IMR-90 (cell line): ENCODE results near the gene LIN37. TPM values are rescaled to one million over a fixed set of nuclear protein-coding genes. Genes with fewer than 3 reads are reported as not detected.

ENCODE experiments used
- ATAC-seq: fragments of 200-7000 bp; cut with Tn5 transposase; 2 replicates; pipeline ENCODE4 v1.9.1; 2020; ENCODE audit warnings: low read depth, mild to moderate bottlenecking, moderate library complexity
- BruUV-seq: library from RNA; stranded (reverse); fragments of 400-500 nt; replicated peaks from 2 replicates; lab custom pipeline; 2021; lab: Mats Ljungman, UMichigan
- CTCF ChIA-PET: fragments of 300-600 bp; formaldehyde crosslinking; extraction: SDS; loops from one replicate; lab custom pipeline; 2021; ENCODE audit warnings: antibody characterized with exemption; lab: Yijun Ruan, JAX
- POLR2A ChIA-PET: fragments of 300-600 bp; sonication (Branson Sonifier 250); formaldehyde crosslinking; loops from one replicate; lab custom pipeline; 2022; ENCODE audit warnings: antibody characterized with exemption; ENCODE audit not compliant: unreplicated experiment; lab: Charles Lee
- DNase-seq: peaks from one replicate; pipeline ENCODE4 v3.0.0; 2013
- H2AFZ ChIP-seq: replicated peaks from 2 replicates; pipeline ENCODE3; 2013; ENCODE audit warnings: low read length, mild to moderate bottlenecking; ENCODE audit not compliant: poor library complexity
- H2AK5ac ChIP-seq: 2 replicates; pipeline ENCODE4 v1.6.1; 2013; ENCODE audit warnings: low read depth, low read length, inconsistent platforms
- H2AK9ac ChIP-seq: replicated peaks from 2 replicates; pipeline ENCODE3; 2013; ENCODE audit warnings: mild to moderate bottlenecking, low read depth, low read length, moderate library complexity; ENCODE audit not compliant: poor library complexity
- H2BK120ac ChIP-seq: 2 replicates; pipeline ENCODE4 v1.6.1; 2013; ENCODE audit warnings: low read depth, low read length, inconsistent platforms
- H2BK15ac ChIP-seq: 3 replicates; pipeline ENCODE4 v1.6.1; 2013; ENCODE audit warnings: low read depth, low read length, inconsistent platforms
- H2BK20ac ChIP-seq: 2 replicates; pipeline ENCODE4 v1.6.1; 2013; ENCODE audit warnings: low read depth, mild to moderate bottlenecking, inconsistent platforms, low read length, moderate library complexity
- H2BK5ac ChIP-seq: 2 replicates; pipeline ENCODE4 v1.6.1; 2013; ENCODE audit warnings: mild to moderate bottlenecking, low read depth, low read length, inconsistent platforms; ENCODE audit not compliant: poor library complexity, severe bottlenecking
- H3K14ac ChIP-seq: replicated peaks from 2 replicates; pipeline ENCODE4 v1.6.1; 2013; ENCODE audit warnings: low read depth, low read length, inconsistent platforms
- H3K18ac ChIP-seq: 2 replicates; pipeline ENCODE4 v1.6.1; 2013; ENCODE audit warnings: low read depth, low read length, control low read depth
- H3K23ac ChIP-seq: 2 replicates; pipeline ENCODE4 v1.6.1; 2013; ENCODE audit warnings: low read depth, low read length, inconsistent platforms
- H3K27ac ChIP-seq: 2 replicates; pipeline ENCODE4 v1.5.1; 2013; ENCODE audit warnings: mild to moderate bottlenecking, control low read depth, low read length; ENCODE audit not compliant: insufficient read depth
- H3K27me3 ChIP-seq: 2 replicates; pipeline ENCODE4 v1.6.1; 2013; ENCODE audit warnings: low read length; ENCODE audit not compliant: control insufficient read depth, insufficient read depth
- H3K36me3 ChIP-seq: 2 replicates; pipeline ENCODE4 v1.6.1; 2013; ENCODE audit warnings: low read length, mixed read lengths; ENCODE audit not compliant: control insufficient read depth, insufficient read depth
- H3K4ac ChIP-seq: 2 replicates; pipeline ENCODE4 v1.6.1; 2013; ENCODE audit warnings: low read depth, low read length, inconsistent platforms
- H3K4me1 ChIP-seq: 2 replicates; pipeline ENCODE4 v1.6.1; 2013; ENCODE audit warnings: low read length, mixed read lengths; ENCODE audit not compliant: control insufficient read depth, insufficient read depth
- H3K4me2 ChIP-seq: 2 replicates; pipeline ENCODE4 v1.6.1; 2013; ENCODE audit warnings: low read depth, mild to moderate bottlenecking, control low read depth, low read length, moderate library complexity
- H3K4me3 ChIP-seq: 2 replicates; pipeline ENCODE4 v1.5.1; 2013; ENCODE audit warnings: low read depth, mild to moderate bottlenecking, control low read depth, low read length, moderate library complexity; ENCODE audit not compliant: insufficient read depth
- H3K56ac ChIP-seq: 2 replicates; pipeline ENCODE4 v1.6.1; 2013; ENCODE audit warnings: low read length, inconsistent platforms; ENCODE audit not compliant: insufficient read depth; ENCODE audit errors: extremely low read depth
- H3K79me1 ChIP-seq, 2 experiments: 2 replicates each; pipeline ENCODE4 v1.6.1; 2013; ENCODE audit warnings: low read length in 2 of 2, inconsistent platforms in 1 of 2, low read depth in 1 of 2
- H3K9ac ChIP-seq: 2 replicates; pipeline ENCODE4 v1.6.1; 2013; ENCODE audit warnings: low read depth, low read length, control low read depth
- H3K9me1 ChIP-seq: 2 replicates; pipeline ENCODE4 v1.6.1; 2013; ENCODE audit warnings: low read length, inconsistent platforms; ENCODE audit not compliant: insufficient read depth
- H3K9me3 ChIP-seq: 2 replicates; pipeline ENCODE4 v1.6.1; 2013; ENCODE audit warnings: low read length; ENCODE audit not compliant: control insufficient read depth, insufficient read depth
- H4K20me1 ChIP-seq: 2 replicates; pipeline ENCODE4 v1.6.1; 2013; ENCODE audit warnings: low read length, inconsistent platforms; ENCODE audit not compliant: insufficient read depth
- H4K5ac ChIP-seq: 2 replicates; pipeline ENCODE4 v1.6.1; 2013; ENCODE audit warnings: mild to moderate bottlenecking, low read depth, low read length, control low read depth
- H4K8ac ChIP-seq, 2 experiments: 2 replicates each; pipeline ENCODE4 v1.6.1; 2013; ENCODE audit warnings: low read depth in 2 of 2, low read length in 2 of 2, control low read depth in 1 of 2, inconsistent platforms in 1 of 2
- H4K91ac ChIP-seq: 2 replicates; pipeline ENCODE4 v1.6.1; 2013; ENCODE audit warnings: low read depth, low read length, inconsistent platforms; ENCODE audit not compliant: insufficient read depth
- BHLHE40 ChIP-seq: fragments of 150-350 bp; IDR thresholded peaks from 2 replicates; pipeline ENCODE4 v1.6.1; 2016; ENCODE audit warnings: mild to moderate bottlenecking, low read depth, low read length
- CEBPB ChIP-seq: IDR thresholded peaks from 2 replicates; pipeline ENCODE4 v1.6.1; 2012; ENCODE audit warnings: low read depth, low read length, improper control_type of control experiment
- CHD1 ChIP-seq: IDR thresholded peaks from 2 replicates; pipeline ENCODE4 v1.6.1; 2012; ENCODE audit warnings: low read depth, low read length, improper control_type of control experiment
- FOS ChIP-seq: fragments of 150-350 bp; IDR thresholded peaks from 2 replicates; pipeline ENCODE4 v1.6.1; 2016; ENCODE audit warnings: low read depth, low read length
- MAZ ChIP-seq: IDR thresholded peaks from 2 replicates; pipeline ENCODE4 v1.6.1; 2012; ENCODE audit warnings: low read depth, mild to moderate bottlenecking, low read length, improper control_type of control experiment, moderate library complexity, borderline replicate concordance
- MXI1 ChIP-seq: IDR thresholded peaks from 2 replicates; pipeline ENCODE4 v1.6.1; 2012; ENCODE audit warnings: low read depth, mild to moderate bottlenecking, low read length, moderate library complexity, borderline replicate concordance
- NFE2L2 ChIP-seq: fragments of 150-350 bp; IDR thresholded peaks from 2 replicates; pipeline ENCODE4 v1.6.1; 2016; ENCODE audit warnings: low read depth, mild to moderate bottlenecking, low read length
- POLR2A ChIP-seq: IDR thresholded peaks from 2 replicates; pipeline ENCODE4 v1.6.1; 2012; ENCODE audit warnings: mild to moderate bottlenecking, low read depth, low read length
- RCOR1 ChIP-seq: IDR thresholded peaks from 2 replicates; pipeline ENCODE4 v1.6.1; 2012; ENCODE audit warnings: mild to moderate bottlenecking, low read length, improper control_type of control experiment; ENCODE audit not compliant: insufficient replicate concordance
- RFX5 ChIP-seq: IDR thresholded peaks from 2 replicates; pipeline ENCODE4 v1.8.0; 2012; ENCODE audit warnings: low read depth, mild to moderate bottlenecking, low read length, moderate library complexity
- SMC3 ChIP-seq: fragments of 150-350 bp; IDR thresholded peaks from 2 replicates; pipeline ENCODE4 v1.6.1; 2016; ENCODE audit warnings: low read depth, mild to moderate bottlenecking, antibody characterized with exemption, low read length, moderate library complexity
- USF2 ChIP-seq: fragments of 150-350 bp; IDR thresholded peaks from 2 replicates; pipeline ENCODE4 v1.6.1; 2017; ENCODE audit warnings: mild to moderate bottlenecking, antibody characterized with exemption, low read length, low read depth
- WGBS, 2 experiments: methylation state at CpG; one replicate each; pipeline versions ENCODE4 v1.1.5 to v1.1.7; 2013; ENCODE audit warnings: missing lambda C conversion rate in 2 of 2; ENCODE audit not compliant: insufficient read length in 1 of 2; ENCODE audit errors: extremely low coverage in 2 of 2; 5-methylcytosine and 5-hydroxymethylcytosine counted together
- dilution Hi-C: fragments of 300-500 bp; cut with HindIII; formaldehyde crosslinking; loops from one replicate; pipeline ENCODE4 v1.14.3; 2018; ENCODE audit warnings: low sequenced_read_pairs; ENCODE audit not compliant: unreplicated experiment
- in situ Hi-C: fragments of 300-500 bp; cut with MboI; formaldehyde crosslinking; loops from 3 replicates; pipeline ENCODE4 v1.14.3; 2019; ENCODE audit warnings: low sequenced_read_pairs, inconsistent platforms, mixed read lengths
- intact Hi-C: fragments of 100-400 bp; cut with micrococcal nuclease; formaldehyde crosslinking; loops from 2 replicates; pipeline ENCODE4 v1.10.0; 2022
- polyA plus RNA-seq, 3 experiments: library from polyadenylated mRNA; depleted of rRNA; stranded (reverse); fragments of >200 nt; gene quantifications; 2 replicates each; pipeline ENCODE4 v1.2.3, GENCODE V29; 2012; ENCODE audit warnings: low replicate concordance in 1 of 3
- total RNA-seq: library from RNA; depleted of rRNA; stranded (reverse); fragments of >200 nt; gene quantifications from 2 replicates; pipeline ENCODE4 v1.2.3, GENCODE V29; 2012

The LIN37 gene
- total and polyA plus RNA-seq, 2 of the 4 experiments (the other 2 are of a cell fraction): 12.7 to 23.1 TPM

- TF ChIP-seq CHD1: no peak
Measured at GRCh38 chr19:35743640-35744429, 4.5 kb upstream of the LIN37 start (continued).

GRCh38 chr19:35744430-35745327, 3.7 kb upstream of the LIN37 start:
- WGBS, 2 experiments: 0% methylated on average over 14 of the region's 41 CpGs; no CpG with 5 or more reads in 1 of the 2 experiments
- peak overlapping the region; percentile 93 for H2AK9ac ChIP-seq
- TSS peak; percentile 63 for BruUV-seq
- H3K18ac ChIP-seq: no peak overlapping the region; the same call in 1 of the 2 replicates
- H4K5ac ChIP-seq: no peak overlapping the region
- peak overlapping the region; percentile 89 for H4K91ac ChIP-seq
- H3K36me3 ChIP-seq: no peaks in the 10 kb centered on the region
- DNase-seq (peak; percentile 94), ATAC-seq (peak; percentile 70)
- no peak overlapping the region; the same call in 2 of the 3 replicates for H2BK15ac ChIP-seq
- H3K23ac ChIP-seq: no peak overlapping the region
- peak overlapping the region; percentile 82 for H3K14ac ChIP-seq
- peak overlapping the region; percentile 78 for H3K4me2 ChIP-seq
- dilution Hi-C loops: no loop called here
- peak overlapping the region in 1 of 2 experiments; percentile 85; a peak in 1 of 4 replicates for H4K8ac ChIP-seq
- no peaks in the 10 kb centered on the region for H4K20me1 ChIP-seq
- peak overlapping the region; percentile 44 for H3K9ac ChIP-seq
- POLR2A ChIA-PET: no interaction called here
- H3K9me3 ChIP-seq: no peaks in the 10 kb centered on the region
- CTCF ChIA-PET: interaction anchor here (1.0 to 1.4 kb wide), 2 partner anchors 75 to 186 kb away, joined by 3 to 4 read pairs; no protein-coding TSS in a partner anchor
- no peak overlapping the region for H2BK120ac ChIP-seq
- H3K9me1 ChIP-seq: peaks cover 7% of the 10 kb centered on the region; the same call in 1 of the 2 replicates
- no peak overlapping the region for H2BK20ac ChIP-seq
- peaks cover 6% of the 10 kb centered on the region; the same call in 1 of the 2 replicates for H3K4me1 ChIP-seq
- H2AK5ac ChIP-seq: peak overlapping the region; percentile 77
- H3K79me1 ChIP-seq: peaks cover under 1 to 43% of the 10 kb centered on the region in 2 experiments; a peak in 2 of 4 replicates
- H2AFZ ChIP-seq: peak overlapping the region; percentile 97
- in situ Hi-C loops: no loop called here
- H3K27me3 ChIP-seq: no peaks in the 10 kb centered on the region
- no peak overlapping the region for H3K56ac ChIP-seq
- H3K4me3 ChIP-seq: peak overlapping the region; percentile 50
- intact Hi-C loops: loop anchor here (2.0 kb wide), 2 partner anchors 28 to 76 kb away; no protein-coding TSS in a partner anchor
- H2BK5ac ChIP-seq: peak overlapping the region; percentile 72
- H3K27ac ChIP-seq: peak overlapping the region; percentile 64
- H3K4ac ChIP-seq: peak overlapping the region; percentile 80
- TF ChIP-seq NFE2L2 (no peak), SMC3 (peak; percentile 52), BHLHE40 (no peak), RFX5 (no peak), MXI1 (peak; percentile 92; the same call in 1 of the 2 replicates), CEBPB (no peak), CHD1 (0 out of 2 replicates have a peak, but pooled peaks have one; percentile 80), FOS (no peak), POLR2A (peak; percentile 95), MAZ (peak; percentile 65; the same call in 1 of the 2 replicates), RCOR1 (no peak), USF2 (0 out of 2 replicates have a peak, but pooled peaks have one; percentile 3)
